ENCODE results near the gene SLC35F3. TPM values are rescaled to one million over a fixed set of nuclear protein-coding genes. Genes with fewer than 3 reads are reported as not detected.

The SLC35F3 gene
- total and polyA plus RNA-seq, 9 of the 15 experiments (the other 6 are each of a cell fraction or from before 2014, with no cell fraction given) = 0.04 to 0.07 (median 0.04) TPM; not detected in 6

DNA sequence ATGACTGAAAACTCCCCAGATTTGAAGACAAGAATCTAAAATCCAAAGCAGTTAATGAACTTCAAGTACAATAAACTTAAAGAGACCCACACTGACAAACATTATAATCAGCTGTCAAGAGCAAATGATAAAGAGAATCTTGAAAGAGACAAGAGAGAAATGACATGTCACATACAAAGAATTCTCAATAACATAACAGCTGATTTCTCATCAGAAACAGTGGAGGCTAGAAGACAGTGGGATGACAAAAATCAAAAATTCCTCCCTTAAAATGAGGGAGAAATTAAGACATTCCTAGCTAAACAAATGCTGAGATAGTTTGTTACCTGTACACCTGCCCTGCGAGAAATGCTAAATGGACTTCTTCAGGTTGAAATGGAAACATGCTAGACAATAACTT, 432.8 kb downstream of the SLC35F3 start:
- no peaks in the 10 kb centered on the region for H3K4me1 ChIP-seq (replicated peaks in 1 of 2; ENCODE audit: control insufficient read depth in 2 of 2, insufficient read depth in 2 of 2, low read length in 2 of 2)
- 4% methylated on average over 1 of the region's 1 CpG for WGBS (ENCODE audit: insufficient coverage, low coverage, missing lambda C conversion rate)
- H3K36me3 ChIP-seq (ENCODE audit: control insufficient read depth, insufficient read depth, low read length) = no peaks in the 10 kb centered on the region
- no peak overlapping the region for H3K27ac ChIP-seq (ENCODE audit: extremely low read depth, low read depth, low read length)
- H3K9ac ChIP-seq (ENCODE audit: insufficient read depth in 1 of 2, low read depth in 2 of 2, low read length in 2 of 2) = no peak overlapping the region
- in situ Hi-C loops (cut with MboI) (no loop called here), intact Hi-C loops (cut with micrococcal nuclease) (no loop called here)
- TF ChIP-seq TRIM28 (IDR thresholded peaks at IDR 0.05) (peak; percentile 75; the same call in 1 of the 2 replicates), ZKSCAN1 (IDR thresholded peaks at IDR 0.05; ENCODE audit: low read depth, low read length) (no peak), STAT5A (IDR thresholded peaks at IDR 0.05; ENCODE audit: borderline replicate concordance, low read length) (no peak), DPF2 (IDR thresholded peaks at IDR 0.05) (no peak), CBX5 (IDR thresholded peaks at IDR 0.05; ENCODE audit: borderline replicate concordance, low read depth) (0 out of 2 replicates have a peak, but pooled peaks have one; percentile 20), HNRNPL (IDR thresholded peaks at IDR 0.05; ENCODE audit: low read depth, low read length) (no peak), TRIM24 (IDR thresholded peaks at IDR 0.05) (0 out of 4 replicates have a peak, but pooled peaks of 1 of the 2 experiments have one; percentile 6), MECOM (CRISPR knock-in tag; IDR thresholded peaks at IDR 0.05) (no peak), CBX3 (IDR thresholded peaks at IDR 0.05; ENCODE audit: borderline replicate concordance in 1 of 2, low read length in 2 of 2) (peak in 1 of 2 experiments; percentile 94; a peak in 2 of 3 replicates), EZH2 (IDR thresholded peaks at IDR 0.05; ENCODE audit: borderline replicate concordance, low read depth, low read length) (no peak), CCNT2 (IDR thresholded peaks at IDR 0.05; ENCODE audit: borderline replicate concordance, extremely low read depth, insufficient read length, low read depth, low read length) (no peak)
- TF ChIP-seq, protein P1, sequence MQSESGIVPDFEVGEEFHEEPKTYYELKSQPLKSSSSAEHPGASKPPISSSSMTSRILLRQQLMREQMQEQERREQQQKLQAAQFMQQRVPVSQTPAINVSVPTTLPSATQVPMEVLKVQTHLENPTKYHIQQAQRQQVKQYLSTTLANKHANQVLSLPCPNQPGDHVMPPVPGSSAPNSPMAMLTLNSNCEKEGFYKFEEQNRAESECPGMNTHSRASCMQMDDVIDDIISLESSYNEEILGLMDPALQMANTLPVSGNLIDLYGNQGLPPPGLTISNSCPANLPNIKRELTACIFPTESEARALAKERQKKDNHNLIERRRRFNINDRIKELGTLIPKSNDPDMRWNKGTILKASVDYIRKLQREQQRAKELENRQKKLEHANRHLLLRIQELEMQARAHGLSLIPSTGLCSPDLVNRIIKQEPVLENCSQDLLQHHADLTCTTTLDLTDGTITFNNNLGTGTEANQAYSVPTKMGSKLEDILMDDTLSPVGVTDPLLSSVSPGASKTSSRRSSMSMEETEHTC (IDR thresholded peaks at IDR 0.05) = no peak
- TF ChIP-seq, protein P2, sequence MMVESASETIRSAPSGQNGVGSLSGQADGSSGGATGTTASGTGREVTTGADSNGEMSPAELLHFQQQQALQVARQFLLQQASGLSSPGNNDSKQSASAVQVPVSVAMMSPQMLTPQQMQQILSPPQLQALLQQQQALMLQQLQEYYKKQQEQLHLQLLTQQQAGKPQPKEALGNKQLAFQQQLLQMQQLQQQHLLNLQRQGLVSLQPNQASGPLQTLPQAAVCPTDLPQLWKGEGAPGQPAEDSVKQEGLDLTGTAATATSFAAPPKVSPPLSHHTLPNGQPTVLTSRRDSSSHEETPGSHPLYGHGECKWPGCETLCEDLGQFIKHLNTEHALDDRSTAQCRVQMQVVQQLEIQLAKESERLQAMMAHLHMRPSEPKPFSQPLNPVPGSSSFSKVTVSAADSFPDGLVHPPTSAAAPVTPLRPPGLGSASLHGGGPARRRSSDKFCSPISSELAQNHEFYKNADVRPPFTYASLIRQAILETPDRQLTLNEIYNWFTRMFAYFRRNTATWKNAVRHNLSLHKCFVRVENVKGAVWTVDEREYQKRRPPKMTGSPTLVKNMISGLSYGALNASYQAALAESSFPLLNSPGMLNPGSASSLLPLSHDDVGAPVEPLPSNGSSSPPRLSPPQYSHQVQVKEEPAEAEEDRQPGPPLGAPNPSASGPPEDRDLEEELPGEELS (CRISPR knock-in tag; IDR thresholded peaks at IDR 0.05; ENCODE audit: borderline replicate concordance) = no peak
- TF ChIP-seq, protein P3, sequence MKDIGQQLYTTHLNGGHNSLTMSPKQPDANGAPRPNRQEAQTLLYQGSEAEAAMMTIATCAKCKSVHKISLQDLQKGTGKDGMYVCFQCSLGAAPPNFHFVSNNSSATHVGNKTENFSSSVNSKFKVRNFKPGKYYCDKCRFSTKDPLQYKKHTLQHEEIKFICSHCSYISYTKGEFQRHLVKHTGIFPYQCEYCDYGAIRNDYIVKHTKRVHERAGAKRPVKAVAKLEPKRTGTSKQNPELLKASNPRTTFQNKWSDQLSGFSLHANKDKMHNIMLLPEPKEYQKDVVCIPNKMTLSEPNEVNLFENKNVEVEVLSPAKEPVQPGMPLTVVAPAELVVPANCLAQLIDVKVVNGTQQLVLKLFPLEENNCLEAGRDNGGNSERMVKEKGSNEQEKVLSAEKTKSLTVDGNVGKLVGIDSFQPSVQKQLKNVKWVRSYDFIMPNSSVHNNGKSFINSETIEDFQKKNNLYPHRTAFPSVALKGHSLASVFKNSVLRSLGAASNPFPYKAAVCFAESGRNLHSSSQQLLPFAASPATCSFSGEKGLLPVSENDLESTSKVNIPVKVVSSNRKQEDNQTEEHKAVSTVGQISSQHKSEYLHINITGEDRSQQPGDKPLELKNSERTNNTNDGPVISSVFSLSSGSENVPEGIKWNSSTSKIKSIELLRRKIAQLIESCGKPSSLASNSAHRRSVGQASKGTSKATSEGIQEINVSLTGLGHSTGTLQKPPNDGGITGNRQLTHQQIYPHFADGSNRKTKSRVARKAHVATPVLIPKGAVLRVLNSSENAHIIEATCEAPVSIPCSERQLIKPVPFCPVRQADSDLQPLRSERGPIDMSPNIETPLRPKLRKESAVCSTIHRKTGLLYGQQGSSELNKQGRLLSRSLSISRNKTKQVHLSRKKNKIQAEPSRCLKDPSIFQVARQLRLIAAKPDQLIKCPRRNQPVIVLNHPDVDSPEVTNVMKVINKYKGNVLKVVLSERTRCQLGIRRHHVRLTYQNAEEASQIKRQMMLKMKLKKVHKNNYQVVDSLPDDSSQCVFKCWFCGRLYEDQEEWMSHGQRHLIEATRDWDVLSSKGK (CRISPR knock-in tag; IDR thresholded peaks at IDR 0.05) = no peak
- TF ChIP-seq, protein P4, sequence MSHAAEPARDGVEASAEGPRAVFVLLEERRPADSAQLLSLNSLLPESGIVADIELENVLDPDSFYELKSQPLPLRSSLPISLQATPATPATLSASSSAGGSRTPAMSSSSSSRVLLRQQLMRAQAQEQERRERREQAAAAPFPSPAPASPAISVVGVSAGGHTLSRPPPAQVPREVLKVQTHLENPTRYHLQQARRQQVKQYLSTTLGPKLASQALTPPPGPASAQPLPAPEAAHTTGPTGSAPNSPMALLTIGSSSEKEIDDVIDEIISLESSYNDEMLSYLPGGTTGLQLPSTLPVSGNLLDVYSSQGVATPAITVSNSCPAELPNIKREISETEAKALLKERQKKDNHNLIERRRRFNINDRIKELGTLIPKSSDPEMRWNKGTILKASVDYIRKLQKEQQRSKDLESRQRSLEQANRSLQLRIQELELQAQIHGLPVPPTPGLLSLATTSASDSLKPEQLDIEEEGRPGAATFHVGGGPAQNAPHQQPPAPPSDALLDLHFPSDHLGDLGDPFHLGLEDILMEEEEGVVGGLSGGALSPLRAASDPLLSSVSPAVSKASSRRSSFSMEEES (CRISPR knock-in tag; IDR thresholded peaks at IDR 0.05) = no peak
- no peak overlapping the region for H3K4me2 ChIP-seq (ENCODE audit: insufficient read depth, low read length)
- peaks cover 4% of the 10 kb centered on the region for H3K9me3 ChIP-seq (replicated peaks; ENCODE audit: control insufficient read depth, insufficient read depth, low read depth, low read length)
- no peaks in the 10 kb centered on the region for H3K79me2 ChIP-seq (ENCODE audit: control insufficient read depth, insufficient read depth, low read length)
- no peaks in the 10 kb centered on the region for H3K27me3 ChIP-seq (ENCODE audit: control insufficient read depth in 2 of 2, insufficient read depth in 2 of 2, low read length in 2 of 2)
- H4K20me1 ChIP-seq (replicated peaks; ENCODE audit: control insufficient read depth, insufficient read depth, low read length) = no peaks in the 10 kb centered on the region
- ChIA-PET CTCF (ENCODE audit: low intra/inter-chr PET ratio) (no interaction called here), POLR2A (interaction anchor here (1.2 kb wide), 1 partner anchor 9 kb away, joined by 3 read pairs; no protein-coding TSS in a partner anchor)
- DNase-seq (ENCODE audit: extremely low read depth in 1 of 4, low spot score in 3 of 4) = no peak
- H3K9me1 ChIP-seq (ENCODE audit: control insufficient read depth, insufficient read depth, low read length) = no peaks in the 10 kb centered on the region
- FAIRE-seq = no peak
- no TSS peak for BruUV-seq (replicated peaks)
- ATAC-seq = no peak
- no peak overlapping the region for H3K4me3 ChIP-seq
- H2AFZ ChIP-seq (ENCODE audit: low read depth, low read length) = no peak overlapping the region

All from K562 (cell line).